ENCODE results near the gene KRTAP9-6.
"Not testable (repeated sequence)": the region's sequence is repeated elsewhere in the genome, so short reads cannot be mapped to it uniquely, and the experiment has no call there.

KRTAP9-6 gene

GRCh38 chr17:41265078-41265477 lies at the start of gene KRTAP9-6:
Gene KRTAP9-6, plus strand, starts transcription at chr17:41265378. Its CDS starts 0 bp downstream, at chr17:41265378.
- no peak within 1 kb of the TSS for H3K4me3 ChIP-seq (ENCODE audit: low read depth, low read length)
- in situ Hi-C loops (cut with HindIII; ENCODE audit: low sequenced_read_pairs): no loop called here
- TF ChIP-seq CTCF (IDR thresholded peaks at IDR 0.05; ENCODE audit: low read depth, low read length, missing control alignments): no peak
- no peak for DNase-seq (ENCODE audit: low read depth)

- TF ChIP-seq CTCF (IDR thresholded peaks at IDR 0.05; ENCODE audit: low read depth, low read length, missing control alignments): no peak
These were observed 49.5 kb upstream of the KRTAP9-6 start for GRCh38 chr17:41215681-41216080.

GRCh38 chr17:41223821-41224220 lies 41.4 kb upstream of the KRTAP9-6 start:
- in situ Hi-C loops (cut with HindIII; ENCODE audit: low sequenced_read_pairs): no loop called here
- no peak overlapping the region for H3K4me3 ChIP-seq (ENCODE audit: low read depth, low read length)
- no peak for DNase-seq (ENCODE audit: low read depth)
- TF ChIP-seq CTCF (IDR thresholded peaks at IDR 0.05; ENCODE audit: low read depth, low read length, missing control alignments): no peak

More at GRCh38 chr17:41215681-41216080, 49.5 kb upstream of the KRTAP9-6 start:
- in situ Hi-C loops (cut with HindIII; ENCODE audit: low sequenced_read_pairs): no loop called here
- H3K4me3 ChIP-seq (ENCODE audit: low read depth, low read length): no peak overlapping the region
- no peak for DNase-seq (ENCODE audit: low read depth)

- no peak for DNase-seq (ENCODE audit: low read depth)
- in situ Hi-C loops (cut with HindIII; ENCODE audit: low sequenced_read_pairs): no loop called here
- no peak for TF ChIP-seq CTCF (IDR thresholded peaks at IDR 0.05; ENCODE audit: low read depth, low read length, missing control alignments)
- H3K4me3 ChIP-seq (ENCODE audit: low read depth, low read length): no peak overlapping the region
These were observed 39.1 kb upstream of the KRTAP9-6 start for GRCh38 chr17:41226051-41226450.

GRCh38 chr17:41226598-41227095 lies 38.5 kb upstream of the KRTAP9-6 start, which contains the start of gene KRTAP9-2:
Gene KRTAP9-2, plus strand, starts transcription at chr17:41226648. Its CDS starts 7 bp downstream, at chr17:41226655.
- in situ Hi-C loops (cut with HindIII; ENCODE audit: low sequenced_read_pairs); DNase-seq (ENCODE audit: low read depth); H3K4me3 ChIP-seq (ENCODE audit: low read depth, low read length): not testable (repeated sequence)

- no peak for TF ChIP-seq CTCF (IDR thresholded peaks at IDR 0.05; ENCODE audit: low read depth, low read length, missing control alignments)
- no peak overlapping the region for H3K4me3 ChIP-seq (ENCODE audit: low read depth, low read length)
- in situ Hi-C loops (cut with HindIII; ENCODE audit: low sequenced_read_pairs): no loop called here
- no peak for DNase-seq (ENCODE audit: low read depth)
These were observed 35.1 kb upstream of the KRTAP9-6 start for GRCh38 chr17:41230094-41230493.

- in situ Hi-C loops (cut with HindIII; ENCODE audit: low sequenced_read_pairs): no loop called here
- no peak for DNase-seq (ENCODE audit: low read depth)
These were observed 33.4 kb upstream of the KRTAP9-6 start for GRCh38 chr17:41231731-41232130.

GRCh38 chr17:41232399-41233105 lies 32.6 kb upstream of the KRTAP9-6 start, which contains the start of gene KRTAP9-3:
Gene KRTAP9-3, plus strand, starts transcription at chr17:41232449. Its CDS starts 53 bp downstream, at chr17:41232502.
- in situ Hi-C loops (cut with HindIII; ENCODE audit: low sequenced_read_pairs); DNase-seq (ENCODE audit: low read depth); H3K4me3 ChIP-seq (ENCODE audit: low read depth, low read length): not testable (repeated sequence)

More at GRCh38 chr17:41231731-41232130, 33.4 kb upstream of the KRTAP9-6 start:
- TF ChIP-seq CTCF (IDR thresholded peaks at IDR 0.05; ENCODE audit: low read depth, low read length, missing control alignments): no peak
- H3K4me3 ChIP-seq (ENCODE audit: low read depth, low read length): no peak overlapping the region

GRCh38 chr17:41237116-41237515 lies 28.1 kb upstream of the KRTAP9-6 start:
- DNase-seq (ENCODE audit: low read depth); in situ Hi-C loops (cut with HindIII; ENCODE audit: low sequenced_read_pairs); H3K4me3 ChIP-seq (ENCODE audit: low read depth, low read length): not testable (repeated sequence)

GRCh38 chr17:41237949-41238437 lies 27.2 kb upstream of the KRTAP9-6 start, which contains the start of gene KRTAP9-8:
Gene KRTAP9-8, plus strand, starts transcription at chr17:41237999. Its CDS starts 53 bp downstream, at chr17:41238052.
- H3K4me3 ChIP-seq (ENCODE audit: low read depth, low read length); DNase-seq (ENCODE audit: low read depth); in situ Hi-C loops (cut with HindIII; ENCODE audit: low sequenced_read_pairs): not testable (repeated sequence)

Data from astrocyte of the cerebellum (primary cell).